Measurements from ENCODE around the gene ZC3H7A. TPM values are rescaled to one million over a fixed set of nuclear protein-coding genes. Genes with fewer than 3 reads are reported as not detected.

ZC3H7A gene
- total RNA-seq, 3 donors from 2014 or later, result 42.4 to 61.2 (median 59.0) TPM

- Histone ChIP-seq H3K36me3 (ENCODE audit: low read depth) (no peaks in the 10 kb centered on the region), H3K4me1 (ENCODE audit: low read depth) (peaks cover 21% of the 10 kb centered on the region), H3K4me3 (no peak overlapping the region), H3K9me3 (no peaks in the 10 kb centered on the region)
- intact Hi-C loops (cut with DNase I, micrococcal nuclease), result no loop called here
- DNase-seq (no peak), ATAC-seq (no peak)
- no peak for TF ChIP-seq CTCF (IDR thresholded peaks at IDR 0.05)
These were observed 60.2 kb downstream of the ZC3H7A start for GRCh38 chr16:11736903-11737302.

- no peak overlapping the region for H3K4me3 ChIP-seq
- no peak for TF ChIP-seq CTCF (IDR thresholded peaks at IDR 0.05)
- no peaks in the 10 kb centered on the region for H3K36me3 ChIP-seq (ENCODE audit: low read depth)
- no peak for ATAC-seq
- no peaks in the 10 kb centered on the region for H3K9me3 ChIP-seq
- DNase-seq, result no peak
- intact Hi-C loops (cut with DNase I, micrococcal nuclease), result no loop called here
- peaks cover 17% of the 10 kb centered on the region for H3K4me1 ChIP-seq (ENCODE audit: low read depth)
These were observed 61.3 kb downstream of the ZC3H7A start for GRCh38 chr16:11735787-11736186.

GRCh38 chr16:11734653-11735043 lies 62.4 kb downstream of the ZC3H7A start:
- Histone ChIP-seq H3K9me3 (no peaks in the 10 kb centered on the region), H3K4me3 (no peak overlapping the region), H3K36me3 (ENCODE audit: low read depth) (no peaks in the 10 kb centered on the region), H3K4me1 (ENCODE audit: low read depth) (peaks cover 9% of the 10 kb centered on the region)
- ATAC-seq (no peak), DNase-seq (no peak)
- intact Hi-C loops (cut with DNase I, micrococcal nuclease), result no loop called here
- TF ChIP-seq CTCF (IDR thresholded peaks at IDR 0.05), result no peak

GRCh38 chr16:11734025-11734652 lies 62.9 kb downstream of the ZC3H7A start:
- Histone ChIP-seq H3K9me3 (no peaks in the 10 kb centered on the region), H3K4me1 (ENCODE audit: low read depth) (peaks cover 9% of the 10 kb centered on the region), H3K36me3 (ENCODE audit: low read depth) (no peaks in the 10 kb centered on the region), H3K4me3 (no peak overlapping the region)
- no peak for TF ChIP-seq CTCF (IDR thresholded peaks at IDR 0.05)
- DNase-seq (no peak), ATAC-seq (no peak)
- intact Hi-C loops (cut with DNase I, micrococcal nuclease), result no loop called here

- intact Hi-C loops (cut with DNase I, micrococcal nuclease), result no loop called here
- Histone ChIP-seq H3K9me3 (no peaks in the 10 kb centered on the region), H3K4me1 (ENCODE audit: low read depth) (peaks cover 20% of the 10 kb centered on the region), H3K36me3 (ENCODE audit: low read depth) (no peaks in the 10 kb centered on the region), H3K4me3 (no peak overlapping the region)
- ATAC-seq, result peak; percentile 37
- DNase-seq, result no peak
- TF ChIP-seq CTCF (IDR thresholded peaks at IDR 0.05), result no peak
These were observed 65.8 kb downstream of the ZC3H7A start for GRCh38 chr16:11731222-11731621.

GRCh38 chr16:11729787-11730186 lies 67.3 kb downstream of the ZC3H7A start:
- peaks cover 20% of the 10 kb centered on the region for H3K4me1 ChIP-seq (ENCODE audit: low read depth)
- TF ChIP-seq CTCF (IDR thresholded peaks at IDR 0.05), result no peak
- no peaks in the 10 kb centered on the region for H3K9me3 ChIP-seq
- H3K36me3 ChIP-seq (ENCODE audit: low read depth), result no peaks in the 10 kb centered on the region
- intact Hi-C loops (cut with DNase I, micrococcal nuclease), result no loop called here
- DNase-seq (no peak), ATAC-seq (no peak)
- no peak overlapping the region for H3K4me3 ChIP-seq

All from mucosa of descending colon (tissue), 3 donors.